GM20431 (cell line): ENCODE data around the gene MFNG.

Source experiments
- in situ Hi-C: fragments of 300-500 bp; cut with MseI, MboI; formaldehyde crosslinking; loops from one replicate; pipeline ENCODE4 v1.15.0; 2020; ENCODE audit warnings: low sequenced_read_pairs; ENCODE audit not compliant: unreplicated experiment

MFNG gene

DNA sequence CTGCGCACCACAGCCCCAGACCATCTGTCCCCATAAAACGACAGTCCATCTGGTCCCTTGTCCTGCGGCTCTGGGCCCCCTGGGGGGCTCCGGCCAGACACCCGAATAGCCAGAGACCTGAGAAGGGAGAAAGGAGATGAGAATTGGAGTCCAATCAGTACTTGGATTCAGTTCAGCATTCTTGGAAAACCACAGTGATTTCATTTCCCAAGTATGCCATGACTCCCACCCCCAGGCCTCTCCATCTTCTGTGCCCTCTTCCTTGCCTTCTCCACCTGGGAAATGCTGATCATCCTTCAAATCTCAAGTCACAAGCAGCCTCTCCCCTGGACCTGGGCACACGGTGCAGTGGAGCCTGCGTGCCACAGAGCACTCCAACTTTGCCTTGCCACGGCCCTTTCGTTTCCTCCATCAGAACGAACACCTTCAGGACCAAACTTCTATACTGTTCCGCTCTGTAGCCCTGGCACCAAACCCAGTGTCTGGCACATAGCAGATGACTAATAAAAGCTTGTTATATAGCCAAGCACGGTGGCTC is 10.9 kb upstream of the MFNG start:
- in situ Hi-C loops = no loop called here

DNA sequence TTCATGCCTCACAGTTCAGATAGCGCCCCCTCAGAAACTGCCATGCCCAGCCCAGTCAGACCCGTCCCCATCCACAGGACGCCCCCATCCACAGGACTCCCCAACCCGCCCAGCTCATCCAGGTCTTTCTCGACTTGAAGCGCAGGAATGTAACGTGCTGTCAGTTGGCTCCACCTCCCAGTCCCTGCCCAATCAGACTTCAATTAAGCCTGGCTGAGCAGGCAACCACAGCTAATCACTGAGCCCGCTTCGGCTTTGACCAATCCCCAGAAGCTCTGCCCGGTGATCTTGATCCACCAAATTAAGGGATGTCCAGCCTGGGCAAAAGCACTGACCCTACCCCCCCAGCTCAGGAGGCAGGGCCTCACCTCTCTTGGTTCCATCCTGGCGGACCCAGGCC is 10.5 kb upstream of the MFNG start:
- in situ Hi-C loops = no loop called here

DNA sequence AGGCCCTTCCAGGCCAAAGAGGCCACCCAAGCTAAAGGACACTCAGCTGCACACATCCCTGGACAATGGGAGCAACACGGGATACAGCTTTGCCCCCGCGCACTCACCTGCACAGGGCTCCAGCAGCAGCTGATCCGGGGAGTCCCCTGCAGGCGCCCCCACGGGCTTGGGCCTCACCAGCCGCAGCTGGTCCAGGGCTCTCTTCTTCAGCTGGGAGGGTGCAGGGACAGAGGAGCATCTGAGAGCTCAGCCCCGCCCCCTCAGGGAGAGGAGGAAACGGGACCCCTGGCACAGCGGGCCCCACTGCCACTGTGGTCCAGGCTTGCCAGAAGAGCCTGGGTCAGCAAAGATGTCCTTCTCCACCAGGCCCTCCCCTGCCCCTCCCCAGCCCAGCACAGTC is 7.8 kb upstream of the MFNG start:
- in situ Hi-C loops = no loop called here

DNA sequence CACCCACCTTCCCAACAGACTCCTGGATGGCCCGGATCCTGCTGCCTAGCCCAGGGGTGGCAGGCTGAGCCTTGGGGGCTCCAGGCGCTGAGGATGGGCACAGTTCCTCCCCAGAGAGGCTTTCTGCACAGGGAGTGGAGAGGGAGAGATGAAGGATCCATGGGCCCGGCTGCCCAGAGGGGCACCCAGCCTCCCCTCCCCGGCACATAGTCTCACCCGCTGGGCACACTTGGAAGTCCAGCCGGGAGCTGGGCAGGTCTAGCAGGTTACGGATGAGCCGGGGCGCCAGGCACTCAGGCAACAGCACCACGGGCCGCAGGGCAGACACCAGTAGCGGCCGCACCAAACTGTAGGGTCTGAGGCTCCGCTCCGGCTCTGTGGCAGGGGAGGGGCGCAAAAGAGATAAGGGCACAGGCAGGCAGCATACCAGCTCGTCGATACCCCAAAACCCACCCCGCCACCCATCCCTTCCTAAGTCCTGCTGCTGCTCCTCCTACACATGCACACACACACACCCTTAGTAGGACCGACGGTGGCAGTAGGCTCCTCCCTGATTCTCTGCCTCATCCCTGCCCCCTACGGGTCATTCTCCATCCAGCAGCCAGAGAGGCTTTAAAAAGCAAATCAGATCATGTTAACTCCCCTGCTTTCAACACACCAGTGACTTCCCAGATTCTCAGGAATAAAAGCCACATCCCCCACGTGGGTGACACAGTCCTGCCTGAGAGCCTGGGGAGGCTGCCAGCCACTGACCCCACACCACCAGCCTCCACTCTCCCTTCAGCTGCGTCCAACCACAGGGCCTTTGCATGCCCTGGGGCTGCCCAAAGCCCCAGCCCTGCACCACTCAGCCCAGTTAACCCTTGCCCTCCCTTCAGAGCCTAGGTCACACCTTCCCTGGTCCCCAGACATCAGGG is 6.5 kb upstream of the MFNG start:
- in situ Hi-C loops = no loop called here

DNA sequence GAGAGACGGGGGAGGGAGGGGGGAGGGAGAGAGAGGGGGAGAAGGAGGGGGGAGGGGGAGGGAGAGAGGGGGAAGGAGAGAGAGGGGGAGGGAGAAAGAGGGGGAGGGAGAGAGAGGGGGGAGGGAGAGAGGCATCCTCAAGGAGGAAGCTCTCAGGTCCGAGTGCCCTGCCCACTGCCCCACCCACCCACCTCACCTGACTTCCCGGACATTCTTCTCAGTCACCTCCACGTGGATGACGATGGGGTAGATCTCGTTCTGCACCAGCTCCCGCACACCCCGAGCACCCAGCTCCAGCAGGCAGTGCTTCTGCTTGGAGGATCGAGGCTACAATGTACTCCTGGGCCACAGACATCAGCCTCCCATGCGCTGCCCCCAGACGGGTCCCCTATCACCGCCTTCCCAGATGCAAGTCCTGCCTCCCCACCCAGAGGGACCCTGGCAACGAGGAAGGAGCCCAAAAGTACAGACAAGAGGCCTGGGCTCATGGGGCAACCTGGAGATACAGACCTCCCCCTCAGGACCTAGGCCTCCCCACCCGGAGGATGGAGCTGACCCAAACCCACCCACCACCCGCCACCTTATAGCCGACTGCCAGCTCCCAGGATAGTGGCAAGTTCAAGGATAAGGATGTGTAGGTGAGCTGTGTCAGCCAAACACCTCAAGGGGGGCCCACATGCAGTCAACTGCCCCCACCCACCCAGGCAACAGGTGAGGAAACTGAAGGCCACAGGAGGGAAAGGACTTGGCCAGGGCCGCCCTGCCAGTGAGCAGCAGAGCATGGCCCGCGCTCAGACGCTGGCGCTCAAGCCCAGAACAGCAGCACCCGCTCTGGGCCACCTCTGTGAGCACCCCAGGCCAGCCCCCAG is 5.6 kb upstream of the MFNG start:
- in situ Hi-C loops = no loop called here

DNA sequence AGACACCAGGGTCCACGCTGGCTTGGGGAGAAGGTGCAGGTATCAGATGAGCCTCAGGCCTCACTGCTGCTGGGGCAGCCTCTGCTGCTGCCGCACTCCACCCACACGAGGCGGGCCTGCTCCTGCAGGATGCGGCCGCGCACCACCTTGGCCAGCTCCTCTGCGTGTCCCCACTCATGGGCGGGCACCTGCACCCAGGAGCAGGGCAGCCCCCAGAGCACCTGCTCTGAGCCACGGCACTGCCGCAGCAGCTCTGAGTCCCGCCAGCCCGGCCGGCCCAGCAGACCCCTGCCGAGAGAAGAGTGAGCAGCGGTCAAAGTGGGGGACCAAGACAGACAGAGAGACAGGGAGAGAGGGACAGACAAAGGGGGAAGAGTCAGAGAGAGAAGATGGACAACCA is 4.9 kb upstream of the MFNG start:
- in situ Hi-C loops = no loop called here

DNA sequence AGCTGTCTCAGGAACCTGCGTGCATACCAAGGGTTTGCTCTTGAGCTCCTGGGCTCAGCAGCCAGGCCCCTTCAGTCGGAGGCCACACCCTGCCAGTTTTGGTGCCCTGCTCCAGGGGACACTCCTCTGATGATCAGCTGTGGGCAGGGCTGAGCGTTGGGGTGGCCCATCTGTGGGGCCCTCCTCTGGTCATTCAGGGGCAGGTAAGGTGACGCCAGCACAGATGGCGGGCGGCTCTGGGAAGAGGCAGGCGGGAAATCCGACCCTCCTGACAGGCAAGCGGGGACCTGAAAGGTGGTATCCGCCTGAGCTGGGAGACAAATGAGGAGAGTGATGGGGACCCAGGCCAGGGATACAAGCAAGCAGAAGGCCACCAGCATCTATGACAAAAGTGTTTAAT is 3.8 kb upstream of the MFNG start:
- in situ Hi-C loops = no loop called here

DNA sequence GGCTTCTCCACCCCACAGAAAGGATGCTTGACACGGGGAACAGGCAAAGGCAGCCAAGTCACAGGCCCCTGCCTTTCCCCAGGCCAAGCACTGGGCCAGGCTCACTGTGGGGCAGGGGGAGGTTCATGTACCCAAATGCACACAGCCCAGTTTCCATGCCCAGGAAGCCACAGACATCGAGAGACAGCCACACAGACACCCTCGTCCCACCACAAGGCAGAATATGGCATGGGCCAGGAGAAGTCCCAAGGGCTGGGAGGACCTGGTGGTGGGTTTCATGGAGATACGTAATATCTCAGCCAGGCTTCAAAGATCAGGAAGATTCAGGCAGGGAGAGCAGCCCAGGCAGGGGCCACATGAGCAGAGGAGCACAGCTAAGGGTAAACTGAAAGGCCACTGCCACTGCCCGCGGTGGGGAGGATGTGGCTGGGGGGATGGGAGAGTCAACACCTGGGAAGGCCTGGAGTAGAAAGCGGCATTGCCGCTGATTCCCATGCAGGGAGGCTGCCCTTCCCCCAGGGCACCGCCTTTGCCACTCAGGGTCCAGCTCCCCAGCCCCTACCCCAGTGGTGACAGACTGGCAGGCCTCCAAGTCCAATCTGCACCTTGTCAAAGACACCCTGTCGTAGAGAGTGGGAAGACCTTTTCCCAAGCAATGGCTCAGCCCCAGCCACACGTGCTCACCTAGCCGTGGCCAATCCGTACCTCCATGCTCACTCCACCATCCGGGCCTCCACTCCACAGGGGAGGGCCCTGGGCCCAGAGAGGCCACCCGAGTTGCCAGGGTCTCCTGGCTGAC is 2.4 kb upstream of the MFNG start:
- in situ Hi-C loops = no loop called here

DNA sequence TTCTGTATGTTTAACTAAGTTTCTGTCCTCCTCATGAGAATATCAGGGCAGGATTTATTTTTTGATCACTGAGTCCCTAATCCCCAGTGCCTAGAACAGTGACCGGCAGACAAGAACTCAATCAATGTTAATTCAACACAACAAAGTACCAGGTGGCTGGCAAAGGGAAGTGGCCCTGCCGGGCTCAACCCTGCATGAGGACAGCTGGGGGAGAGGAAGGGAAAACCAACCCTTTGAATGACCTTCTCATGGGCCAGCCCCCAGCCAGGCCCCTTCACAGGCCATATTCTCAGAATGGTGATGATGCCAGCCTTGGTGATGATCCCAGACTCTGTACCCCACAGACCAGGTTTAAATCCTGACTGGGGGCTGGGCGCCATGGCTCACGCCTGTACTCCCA is 1.4 kb upstream of the MFNG start:
- in situ Hi-C loops = no loop called here

DNA sequence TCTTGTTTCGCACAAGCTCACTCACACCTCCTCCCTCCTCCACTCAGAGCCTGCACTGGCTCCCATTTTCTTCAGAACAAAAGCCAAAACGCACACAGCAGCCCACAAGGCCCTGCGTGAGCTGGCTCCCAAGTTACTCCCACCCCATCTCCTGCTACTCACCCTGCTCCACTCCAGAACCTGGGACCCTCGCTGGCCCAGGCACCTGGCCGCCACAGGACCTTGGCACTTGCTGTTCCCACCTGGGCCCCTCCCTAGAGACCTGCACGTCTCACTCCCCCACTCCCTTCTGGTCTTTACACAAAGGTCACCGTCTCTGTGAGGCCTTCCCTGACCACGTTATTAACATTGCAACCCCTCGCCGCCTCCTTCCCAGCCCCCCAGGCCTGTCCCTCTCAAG is 945 bp upstream of the MFNG start:
- in situ Hi-C loops = no loop called here

DNA sequence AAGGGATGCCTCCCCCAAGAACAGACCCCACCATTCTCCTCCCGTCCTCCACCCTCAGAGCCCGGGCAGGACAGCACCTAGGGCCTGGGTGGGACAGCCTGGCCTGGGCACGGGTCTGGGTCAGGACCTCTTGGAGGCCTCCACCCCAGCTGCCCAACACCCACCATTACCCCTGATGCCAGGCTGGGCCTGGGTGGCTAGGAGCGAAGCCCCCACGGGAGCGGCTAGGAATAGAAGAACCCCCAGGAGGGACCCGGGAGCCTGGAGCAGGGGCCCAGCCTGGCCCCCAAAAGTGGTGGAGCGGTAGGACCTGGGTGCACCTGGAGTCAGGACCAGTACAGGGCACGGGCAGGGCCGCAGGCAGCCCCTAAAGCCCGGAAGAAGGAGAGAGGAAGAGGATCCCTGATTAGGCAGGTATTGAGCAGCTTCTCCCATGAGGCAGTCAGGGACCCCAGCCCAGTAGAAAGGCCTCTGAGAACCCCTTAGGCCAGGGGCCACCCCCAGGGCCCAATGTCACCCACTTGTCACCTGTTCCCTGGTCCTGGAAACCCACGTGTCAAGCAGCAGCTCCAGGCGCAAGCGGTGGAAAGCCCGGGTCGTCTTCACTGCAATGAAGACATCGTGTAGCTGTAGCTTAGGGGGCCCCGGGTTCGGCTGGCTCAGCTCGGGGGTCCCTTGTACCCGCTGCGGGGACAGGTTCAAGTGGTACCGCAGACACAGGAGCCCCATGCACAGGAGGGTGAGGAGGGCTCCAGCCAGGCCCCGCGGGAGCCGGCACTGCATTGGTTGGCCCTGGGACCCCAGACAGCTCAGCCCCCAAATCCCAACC is 575 bp downstream of the MFNG start:
- in situ Hi-C loops = no loop called here

DNA sequence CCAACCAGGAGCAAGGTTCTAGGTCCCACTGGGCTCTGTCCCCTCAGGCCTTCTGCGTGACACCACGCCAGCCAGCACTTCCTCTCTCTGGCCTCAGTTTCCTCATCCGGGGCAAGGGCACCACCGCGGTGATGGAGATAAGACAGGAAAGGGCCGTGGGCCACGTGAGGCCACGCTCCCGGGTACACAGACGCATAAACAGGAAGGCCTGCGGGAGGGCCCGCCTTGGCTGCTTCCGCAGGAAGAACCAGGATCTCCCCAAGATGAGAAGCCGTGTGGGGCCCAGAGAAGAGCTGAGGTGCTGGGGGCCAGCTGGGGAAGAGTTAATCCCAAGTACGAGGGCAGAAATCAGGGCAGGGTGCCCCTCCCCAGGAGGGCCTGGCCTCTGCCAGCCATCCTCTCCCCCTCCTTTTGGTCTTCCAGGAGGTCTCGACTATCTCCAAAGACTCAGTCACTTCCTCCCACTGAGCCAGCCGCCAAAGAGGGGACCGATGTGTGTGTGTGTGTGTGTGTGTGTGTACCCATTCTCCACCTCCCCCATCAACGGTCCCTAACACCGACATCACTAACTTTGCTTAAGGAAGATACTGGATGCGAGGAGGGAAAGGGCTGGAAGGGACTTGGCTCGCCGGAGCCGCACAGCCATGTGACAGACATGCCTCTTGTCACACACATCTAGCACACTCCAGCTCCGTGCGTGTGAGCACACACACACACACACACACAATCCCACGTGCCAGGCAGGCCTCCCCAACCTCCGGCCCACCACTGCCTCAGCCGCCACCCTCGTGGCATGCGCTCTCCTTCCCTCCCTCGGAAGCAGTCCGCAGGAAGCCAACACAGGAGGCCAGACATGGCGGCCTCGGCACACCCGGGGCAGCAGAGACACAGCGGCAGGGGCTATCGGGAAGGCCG is 1.4 kb downstream of the MFNG start:
- in situ Hi-C loops = no loop called here

DNA sequence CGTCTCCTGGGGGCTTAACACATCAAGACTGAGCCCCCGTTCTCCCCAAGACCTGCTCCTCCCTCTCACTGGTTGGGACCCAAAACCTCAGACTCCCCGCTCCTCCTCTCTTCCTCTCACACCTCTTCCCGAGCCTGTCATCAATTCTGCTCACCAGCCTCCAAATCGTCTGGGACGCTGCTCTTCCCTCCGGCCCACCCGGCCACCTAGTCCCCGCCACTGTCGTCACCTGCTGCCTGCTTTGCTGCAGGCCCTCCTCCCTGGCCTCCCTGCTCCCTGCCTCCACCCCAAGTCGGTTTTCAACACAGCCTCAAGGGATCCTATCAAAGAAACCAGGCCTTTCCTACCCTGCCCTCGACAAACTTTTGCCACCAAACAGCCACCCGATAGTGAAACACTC is 3.1 kb downstream of the MFNG start:
- in situ Hi-C loops = no loop called here

DNA sequence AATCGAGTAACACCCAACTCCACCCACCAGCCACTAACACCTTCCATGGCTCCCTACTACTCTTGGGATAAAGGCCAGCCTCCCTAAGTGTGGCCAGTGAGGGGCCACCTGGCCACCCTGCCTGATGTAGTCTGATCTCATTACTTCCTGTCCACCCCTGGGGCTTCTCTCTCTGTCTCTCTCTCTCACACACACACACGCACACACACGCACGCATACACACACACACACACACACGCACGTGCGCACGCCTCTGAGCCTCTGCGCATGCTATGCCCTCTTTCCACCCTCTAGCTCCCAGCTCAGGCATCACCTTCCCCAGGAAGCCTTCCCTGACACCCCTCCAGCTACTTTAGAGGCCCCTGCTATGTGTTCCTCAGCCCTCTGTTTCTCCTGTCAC is 3.9 kb downstream of the MFNG start:
- in situ Hi-C loops = no loop called here

DNA sequence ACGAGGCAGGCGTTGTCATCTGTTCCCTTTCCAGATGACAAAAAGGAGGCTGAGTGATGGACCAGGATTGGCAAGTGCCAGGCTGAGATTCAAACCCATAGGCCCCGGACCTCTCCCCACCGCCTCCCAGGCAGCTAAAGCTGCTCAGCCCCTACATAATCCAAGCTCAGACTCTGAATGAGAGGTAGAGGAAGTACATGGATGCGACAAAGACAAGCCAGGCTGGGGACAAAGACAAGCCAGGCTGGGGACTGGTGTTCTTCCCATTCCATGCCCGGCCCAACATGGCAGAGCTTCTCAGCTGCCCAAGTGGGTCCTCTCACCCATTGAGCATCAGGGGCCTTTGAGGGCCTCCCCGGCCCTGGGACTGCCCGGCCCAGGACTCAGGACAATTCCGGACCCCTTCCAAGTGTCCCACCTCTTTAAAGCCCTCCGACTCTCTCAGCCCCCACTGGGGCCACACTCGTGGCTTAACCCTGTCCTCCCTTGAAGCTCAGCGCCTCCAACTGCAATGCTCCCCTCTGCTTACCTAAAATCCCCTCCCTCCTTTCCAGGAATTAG is 4.8 kb downstream of the MFNG start:
- in situ Hi-C loops = no loop called here

DNA sequence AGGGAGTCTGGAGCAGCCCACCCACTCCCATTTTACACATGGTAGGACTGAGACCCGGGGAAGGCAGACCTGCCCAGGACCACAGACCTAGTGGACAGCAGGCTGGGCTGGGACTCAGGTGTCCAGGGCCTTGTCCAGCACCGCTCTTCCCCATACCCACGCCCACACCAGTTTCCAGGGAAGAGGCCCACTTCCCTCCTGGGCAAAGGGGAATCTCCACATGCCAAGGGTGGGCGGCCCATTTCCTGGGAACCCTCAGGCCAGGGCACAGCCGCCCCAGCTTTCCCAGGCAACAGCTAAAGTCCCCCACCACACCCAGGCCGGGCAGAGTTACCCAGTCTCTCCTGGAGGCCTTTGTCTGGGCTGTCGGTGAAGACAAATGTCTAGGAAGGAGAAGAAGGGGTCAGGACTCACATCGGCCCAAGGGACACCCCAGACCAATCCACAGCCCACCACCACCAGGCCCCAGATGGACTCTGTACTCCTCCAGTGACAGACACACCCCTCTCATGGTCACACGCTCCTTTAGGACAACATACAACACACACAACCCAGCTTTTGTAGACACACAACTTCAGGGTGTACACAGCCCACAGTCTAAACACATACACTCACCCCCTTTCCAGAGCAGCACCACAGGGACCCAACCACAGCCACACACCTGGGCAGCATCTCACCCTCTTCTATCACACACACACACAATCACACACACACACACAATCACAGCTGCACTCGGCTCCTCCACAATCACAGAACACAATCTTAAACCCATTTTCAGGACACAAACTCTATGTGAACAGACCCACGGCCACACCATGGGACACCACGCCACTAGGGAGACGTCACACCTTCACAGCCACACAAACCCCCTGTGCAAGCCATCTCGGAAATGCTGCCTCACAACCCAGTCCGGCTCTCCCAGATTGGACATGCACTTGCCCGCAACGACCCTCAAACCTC is 5.5 kb downstream of the MFNG start:
- in situ Hi-C loops = no loop called here

DNA sequence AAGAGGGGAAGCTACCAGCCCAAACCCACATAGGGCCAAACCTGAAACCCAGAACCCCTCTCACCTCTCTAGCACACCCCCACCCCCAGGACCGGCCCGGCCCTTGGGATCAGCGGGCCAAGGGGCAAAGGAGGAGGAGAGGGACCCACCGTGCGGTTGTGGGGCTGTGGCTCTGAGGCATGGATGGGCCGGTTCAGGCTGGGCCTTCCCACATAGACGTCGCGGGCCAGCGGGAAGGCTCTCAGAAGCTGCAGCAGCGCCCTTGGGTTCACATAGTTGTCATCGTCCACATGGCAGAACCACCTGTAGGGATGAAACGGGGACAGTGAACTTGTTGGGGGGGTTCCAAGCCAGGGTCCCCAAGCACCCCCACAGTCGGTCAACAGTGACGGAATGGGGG is 7.0 kb downstream of the MFNG start:
- in situ Hi-C loops = no loop called here
